ENCODE results near the gene NR3C2.

NR3C2 gene

DNA sequence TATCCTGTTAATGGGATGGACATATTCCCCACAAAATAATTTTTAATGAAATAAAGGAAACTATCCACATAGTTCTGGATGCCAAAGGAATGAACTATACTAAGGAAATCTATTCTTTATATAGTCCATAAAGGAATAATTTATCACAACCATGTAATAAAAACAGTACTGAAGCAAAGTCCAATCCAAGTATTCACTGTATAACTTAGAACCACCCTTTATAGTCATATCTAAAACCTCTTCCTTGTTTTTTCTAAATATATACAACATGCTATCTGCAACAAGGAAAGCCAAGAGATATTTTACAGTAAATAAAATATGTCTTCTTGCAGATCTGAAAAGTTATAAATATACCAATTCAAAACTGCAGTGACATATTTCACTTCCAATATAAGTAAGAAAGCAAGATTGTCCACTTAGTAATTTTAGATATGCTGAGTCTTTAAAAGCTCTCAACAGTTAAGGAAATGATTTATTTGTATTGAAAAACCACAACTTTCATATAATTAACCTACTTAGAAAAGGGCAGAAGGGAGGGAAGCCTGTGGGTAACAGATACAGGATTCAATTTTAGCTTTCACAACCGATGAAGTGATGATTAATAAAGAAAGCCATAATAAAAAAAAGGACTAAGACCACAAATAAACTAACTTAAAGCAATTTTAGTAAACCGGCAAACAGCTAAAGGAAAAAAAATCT lies 8.0 kb downstream of the NR3C2 start:
- no peak for DNase-seq

DNA sequence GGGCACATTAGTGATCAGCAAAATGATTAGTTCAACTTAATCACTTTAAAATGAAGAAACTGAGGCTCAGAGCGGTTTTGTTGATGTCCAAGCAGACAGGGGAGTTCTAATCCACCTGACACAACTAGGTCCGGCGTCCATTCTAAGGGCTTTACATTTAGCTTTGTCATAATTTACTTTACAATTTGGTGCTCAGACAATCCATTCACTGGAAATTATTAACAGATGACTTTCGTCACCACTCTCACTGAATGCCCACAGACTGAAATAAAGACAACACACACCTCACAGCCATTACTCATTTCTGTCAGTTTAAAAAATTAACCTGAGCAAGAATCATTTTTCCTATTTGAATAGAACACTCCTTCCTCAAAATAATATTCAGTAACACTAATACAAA lies 10.8 kb downstream of the NR3C2 start:
- DNase-seq, result no peak

DNA sequence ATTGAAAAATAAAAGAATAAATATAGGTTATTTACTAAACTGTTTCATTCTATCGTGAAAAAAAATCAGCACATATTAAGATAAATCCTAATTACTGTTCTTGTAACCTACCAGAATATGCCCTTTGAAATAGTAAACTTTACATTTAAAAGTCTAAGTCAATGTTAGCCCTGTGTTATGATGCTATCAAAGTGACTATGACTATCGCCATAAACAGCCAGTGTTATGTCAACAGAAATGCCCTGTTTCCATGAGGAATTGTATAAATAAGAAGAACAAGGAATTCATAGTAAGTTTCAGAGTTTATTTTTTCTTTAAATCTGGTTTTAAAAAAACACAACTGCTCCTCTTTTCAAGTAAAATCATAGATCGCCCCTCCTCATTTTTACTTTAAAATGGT lies 11.4 kb downstream of the NR3C2 start:
- DNase-seq, result no peak

- no peak for DNase-seq
These were observed 13.0 kb downstream of the NR3C2 start for GRCh38 chr4:148429206-148429605.

GRCh38 chr4:148426643-148427042 lies 15.6 kb downstream of the NR3C2 start:
- DNase-seq, result no peak

DNA sequence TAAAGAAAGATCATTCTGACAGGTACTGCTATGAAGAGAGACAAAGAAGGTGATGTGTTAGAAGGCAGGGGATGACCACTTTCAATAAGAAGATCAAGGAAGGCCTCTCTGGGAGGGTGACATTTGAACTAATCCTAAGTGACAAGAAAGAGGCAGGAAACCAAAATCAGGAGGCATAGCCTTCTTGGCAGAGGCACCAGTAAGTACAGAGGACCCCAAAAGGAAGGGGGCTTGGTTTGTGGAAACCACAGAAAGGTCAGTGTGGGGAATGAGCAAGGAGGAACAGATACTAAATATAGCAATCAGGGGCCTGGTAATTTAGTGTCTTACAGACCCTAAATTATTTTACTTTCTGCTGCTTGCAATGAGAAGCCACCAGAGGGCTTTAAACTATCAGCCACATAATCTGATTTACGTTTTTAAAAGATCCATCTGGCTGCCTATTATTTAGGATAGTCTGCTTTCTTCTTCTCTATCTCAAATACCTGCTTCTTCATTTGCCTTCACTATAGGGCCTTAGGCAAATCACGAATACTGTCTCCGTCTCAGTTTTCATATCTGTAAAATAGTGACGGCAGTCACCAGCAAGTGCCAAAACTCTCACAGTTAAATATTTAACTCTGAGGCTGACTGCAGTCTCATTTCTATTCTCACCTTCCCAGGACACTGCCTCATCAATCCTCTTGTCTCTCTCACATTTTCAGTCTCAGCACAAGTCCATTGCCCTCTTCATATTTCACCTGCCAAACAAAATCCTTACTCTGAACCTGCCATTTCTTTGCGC lies 16.7 kb downstream of the NR3C2 start:
- no peak for DNase-seq

DNA sequence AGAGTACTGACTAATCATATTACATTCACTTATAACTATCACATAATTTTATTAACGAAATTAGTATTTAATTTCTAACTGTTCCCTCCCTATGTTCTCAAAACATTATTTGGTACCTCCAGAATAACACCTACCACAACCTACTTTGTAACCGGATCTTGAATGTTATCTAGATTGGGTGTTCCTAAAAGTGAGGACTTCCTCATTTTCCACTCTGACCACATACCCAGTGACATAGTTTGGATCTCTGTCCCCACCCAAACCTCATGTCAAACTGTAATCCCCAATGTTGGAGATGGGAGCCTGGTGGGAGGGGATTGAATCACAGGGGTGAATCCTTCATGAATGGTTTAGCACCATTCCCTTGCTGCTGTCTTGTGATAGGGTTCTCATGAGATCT lies 21.8 kb downstream of the NR3C2 start:
- no peak for DNase-seq

- no peak for DNase-seq
These were observed 26.7 kb downstream of the NR3C2 start for GRCh38 chr4:148415500-148415899.

- DNase-seq, result no peak
These were observed 29.7 kb downstream of the NR3C2 start for GRCh38 chr4:148412460-148412994.

GRCh38 chr4:148405161-148405893 lies 36.9 kb downstream of the NR3C2 start:
- DNase-seq, result no peak

- DNase-seq, result no peak
These were observed 43.2 kb downstream of the NR3C2 start for GRCh38 chr4:148398988-148399387.

DNA sequence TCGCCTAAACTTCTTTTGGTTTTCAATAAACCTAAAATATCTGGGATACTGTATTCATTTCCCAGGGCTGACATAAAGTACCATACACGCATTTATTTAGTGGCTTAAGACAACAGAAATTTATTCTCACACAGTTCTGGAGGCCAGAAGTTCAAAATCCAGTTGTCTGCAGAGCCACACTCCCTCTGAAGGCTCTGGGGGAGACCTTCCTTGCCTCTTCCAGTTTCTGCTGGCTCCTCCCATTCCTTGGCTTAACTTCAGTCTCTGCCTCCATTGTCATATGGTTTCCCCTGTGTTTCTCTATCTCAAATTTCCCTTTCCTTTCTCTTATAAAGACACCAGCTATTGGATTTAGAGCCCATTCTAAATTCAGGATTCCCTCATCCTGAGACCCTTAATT lies 44.4 kb downstream of the NR3C2 start:
- no peak for DNase-seq

DNA sequence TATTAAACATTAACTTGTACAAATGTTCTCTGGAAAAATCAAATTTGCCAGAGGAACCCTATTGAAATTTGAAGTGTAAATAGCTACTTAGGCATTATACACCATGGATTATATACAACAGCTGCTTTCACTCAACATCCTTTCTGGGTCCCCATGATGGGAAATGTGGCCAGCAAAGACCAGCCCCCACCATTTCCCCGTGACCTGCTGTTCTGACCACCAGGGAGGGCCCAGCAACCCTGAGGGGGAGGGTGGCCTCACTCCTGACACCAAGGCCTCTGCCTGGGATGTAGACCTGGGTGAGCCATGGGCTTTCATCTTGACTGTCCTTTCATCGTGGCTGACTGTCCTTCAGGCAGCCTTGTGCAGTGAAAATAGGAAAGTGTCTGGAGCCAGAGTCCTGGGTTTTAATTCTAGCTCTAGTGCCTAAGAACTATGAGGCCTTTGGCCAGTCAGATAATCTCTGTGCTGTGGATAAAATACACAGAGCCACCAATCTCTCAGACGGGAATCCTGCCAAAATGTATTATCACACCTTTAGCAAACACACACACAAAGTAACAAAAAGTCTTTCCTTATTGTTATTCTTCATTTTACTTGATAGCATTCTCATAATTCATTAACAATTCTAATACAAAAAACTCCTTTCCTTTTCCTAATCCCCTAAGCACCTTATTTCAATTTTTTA lies 45.1 kb downstream of the NR3C2 start:
- DNase-seq, result no peak

GRCh38 chr4:148395771-148396170 lies 46.4 kb downstream of the NR3C2 start:
- DNase-seq, result no peak

DNA sequence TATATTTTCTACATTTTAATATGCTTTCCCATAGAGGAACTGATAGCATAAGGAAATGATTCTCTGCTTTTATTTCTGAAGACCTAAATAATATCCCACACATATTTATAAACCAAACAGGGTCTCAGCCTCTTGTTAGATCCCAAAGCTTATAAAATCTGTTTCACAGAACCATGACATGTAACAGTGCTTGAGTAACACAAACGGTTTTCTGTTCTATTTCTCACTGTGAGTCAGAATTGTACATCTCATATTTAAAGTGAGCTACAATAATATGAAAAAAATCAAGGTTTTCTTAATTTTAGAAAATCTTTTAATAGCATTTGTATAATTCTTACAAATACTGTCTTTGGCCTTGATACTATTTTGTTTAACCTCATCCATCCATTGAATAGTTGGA lies 51.2 kb downstream of the NR3C2 start:
- DNase-seq, result no peak

- DNase-seq, result no peak
These were observed 51.9 kb downstream of the NR3C2 start for GRCh38 chr4:148390311-148390710.

GRCh38 chr4:148380291-148380690 lies 61.9 kb downstream of the NR3C2 start:
- DNase-seq, result no peak

GRCh38 chr4:148376151-148376550 lies 66.1 kb downstream of the NR3C2 start:
- DNase-seq, result no peak

DNA sequence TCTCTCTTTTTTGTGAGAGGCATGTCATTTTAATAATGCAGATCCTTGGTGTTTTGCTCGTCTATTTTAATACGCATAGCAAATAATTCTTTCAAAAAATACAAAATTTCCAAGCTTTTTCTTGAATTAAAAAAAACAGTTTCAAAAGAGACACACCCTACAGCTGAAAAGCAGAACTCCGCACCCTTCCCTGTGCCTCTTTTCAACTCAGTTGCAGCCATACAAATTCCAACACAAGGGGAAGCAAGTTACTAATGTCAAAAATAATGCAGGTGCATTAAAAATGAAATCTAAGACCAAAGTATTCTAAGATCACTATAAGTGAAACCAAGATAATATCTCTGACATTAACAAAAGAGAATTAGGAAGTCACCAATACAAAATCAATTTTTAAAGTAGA lies 66.6 kb downstream of the NR3C2 start:
- DNase-seq, result no peak

DNA sequence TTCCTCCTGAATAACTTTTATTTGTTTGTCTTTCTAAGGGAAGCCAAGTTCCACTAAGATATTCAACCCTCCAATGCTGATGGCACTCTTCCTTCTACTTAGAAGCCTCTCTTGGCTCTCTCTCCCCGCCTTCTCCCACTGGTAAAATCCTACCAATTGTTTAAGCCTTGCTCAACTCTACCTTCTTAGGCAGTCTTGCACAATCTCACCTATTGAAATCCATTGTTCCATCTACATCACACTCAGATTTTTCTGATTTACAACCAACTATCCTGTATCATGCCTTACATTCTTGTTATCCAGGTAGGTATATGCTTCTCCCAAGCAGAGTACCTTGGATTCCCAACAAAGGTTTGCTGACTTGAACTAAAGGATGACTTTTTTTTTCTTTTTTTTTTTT lies 69.1 kb downstream of the NR3C2 start:
- DNase-seq, result no peak

DNA sequence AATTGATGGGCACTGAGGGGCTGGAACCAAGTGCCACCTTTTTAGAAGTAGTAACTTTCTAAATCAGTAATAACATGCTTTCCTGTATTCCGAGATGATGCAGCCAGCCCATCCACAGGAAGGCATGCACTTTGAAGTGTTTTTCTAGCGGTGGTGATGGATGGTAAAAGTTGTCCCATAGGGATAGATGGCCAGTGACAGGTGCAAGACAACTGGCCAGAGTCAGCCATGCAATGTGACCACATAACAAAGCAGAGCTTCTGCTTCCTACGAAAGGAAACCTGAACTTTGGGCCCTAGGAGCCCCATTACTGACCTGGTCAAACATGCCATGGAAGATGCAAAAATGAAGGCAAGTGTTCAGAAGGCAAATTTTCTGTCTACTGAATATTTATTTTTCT lies 72.3 kb downstream of the NR3C2 start:
- no peak for DNase-seq

DNA sequence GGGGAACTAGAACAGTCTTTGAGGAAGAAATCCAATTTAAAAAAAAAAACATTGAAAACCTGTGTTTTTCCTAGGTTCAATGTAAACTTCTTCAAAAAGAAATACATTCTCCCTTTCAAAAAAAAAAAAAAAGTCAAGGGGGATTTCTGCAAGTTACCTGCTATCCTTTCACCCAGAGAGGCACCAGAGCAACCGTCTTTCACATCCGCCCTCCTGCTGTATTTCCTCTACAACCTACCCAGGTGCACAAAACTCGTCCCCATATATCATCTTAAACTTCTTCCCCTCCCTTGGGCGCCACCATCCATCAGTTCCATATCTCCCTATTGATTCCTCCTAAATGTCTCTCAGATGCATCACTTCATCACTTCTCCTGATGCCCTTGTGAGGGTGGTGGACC lies 74.5 kb downstream of the NR3C2 start:
- DNase-seq, result no peak

GRCh38 chr4:148366251-148366650 lies 76.0 kb downstream of the NR3C2 start:
- no peak for DNase-seq

Measured in cortex of kidney (tissue), 1 donor.